ENCODE results near the gene ACAN.
A peak's percentile ranks its signal among the peaks of the same experiment; 100 is the strongest.

The ACAN gene

DNA sequence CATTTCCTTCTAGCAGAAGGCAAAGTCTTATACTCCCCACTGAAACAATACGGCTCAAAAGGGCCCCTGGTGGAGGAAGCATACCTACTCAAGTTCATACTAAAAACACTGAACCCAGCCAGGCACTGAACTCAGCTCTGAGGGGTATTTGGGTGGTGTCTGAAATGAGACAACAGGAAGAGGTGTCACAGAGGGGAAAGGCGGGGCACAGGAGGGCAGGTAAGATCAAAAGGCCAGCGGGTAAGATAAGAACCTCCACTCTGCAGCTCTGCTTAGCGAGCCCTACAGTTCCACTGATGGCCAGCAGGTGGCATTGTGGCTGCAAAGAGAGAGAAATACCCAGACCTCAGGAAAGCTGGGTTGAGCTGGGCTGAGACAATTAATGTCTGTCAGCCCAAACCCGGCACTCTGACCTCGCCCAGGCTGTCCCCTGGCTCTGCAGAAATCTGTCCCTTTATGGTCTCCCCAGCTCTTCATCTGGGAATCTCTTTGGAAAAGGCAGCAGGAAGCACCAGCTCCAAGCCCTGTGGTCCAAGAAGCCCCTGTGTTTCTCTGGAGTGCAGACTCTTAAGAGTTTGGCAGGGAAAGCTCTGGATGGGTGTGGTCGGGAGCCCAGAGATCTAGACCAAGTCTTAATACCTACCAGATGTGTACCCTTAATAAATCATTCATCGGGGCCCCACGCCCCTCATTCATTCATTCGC, 101.5 kb downstream of the ACAN start:
- peak; percentile 94 for DNase-seq

GRCh38 chr15:88905576-88905975, 102.3 kb downstream of the ACAN start:
- no peak for DNase-seq

DNA sequence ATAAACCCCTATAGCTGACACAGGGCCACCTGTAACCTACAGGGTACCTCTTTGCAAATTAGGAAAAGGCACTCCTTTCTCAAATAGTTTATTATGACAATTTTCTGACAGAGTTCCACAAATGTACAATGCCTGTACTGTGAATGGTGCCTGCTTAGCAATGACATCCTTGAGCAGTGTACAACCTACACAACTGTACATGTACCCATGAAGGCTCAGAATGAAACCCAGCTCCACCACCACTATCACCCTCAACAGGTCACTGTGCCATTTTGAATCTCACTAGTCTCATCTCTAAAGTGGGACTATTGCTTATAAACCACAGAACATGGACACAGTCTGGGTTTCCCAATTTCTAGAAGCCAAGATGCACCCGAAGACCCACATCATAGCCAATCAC, 102.9 kb downstream of the ACAN start:
- DNase-seq = no peak

- DNase-seq = no peak
These were observed 103.3 kb downstream of the ACAN start for GRCh38 chr15:88906551-88906950.

GRCh38 chr15:88907111-88907510, 103.9 kb downstream of the ACAN start:
- no peak for DNase-seq

GRCh38 chr15:88908123-88908522, 104.9 kb downstream of the ACAN start:
- DNase-seq = no peak

DNA sequence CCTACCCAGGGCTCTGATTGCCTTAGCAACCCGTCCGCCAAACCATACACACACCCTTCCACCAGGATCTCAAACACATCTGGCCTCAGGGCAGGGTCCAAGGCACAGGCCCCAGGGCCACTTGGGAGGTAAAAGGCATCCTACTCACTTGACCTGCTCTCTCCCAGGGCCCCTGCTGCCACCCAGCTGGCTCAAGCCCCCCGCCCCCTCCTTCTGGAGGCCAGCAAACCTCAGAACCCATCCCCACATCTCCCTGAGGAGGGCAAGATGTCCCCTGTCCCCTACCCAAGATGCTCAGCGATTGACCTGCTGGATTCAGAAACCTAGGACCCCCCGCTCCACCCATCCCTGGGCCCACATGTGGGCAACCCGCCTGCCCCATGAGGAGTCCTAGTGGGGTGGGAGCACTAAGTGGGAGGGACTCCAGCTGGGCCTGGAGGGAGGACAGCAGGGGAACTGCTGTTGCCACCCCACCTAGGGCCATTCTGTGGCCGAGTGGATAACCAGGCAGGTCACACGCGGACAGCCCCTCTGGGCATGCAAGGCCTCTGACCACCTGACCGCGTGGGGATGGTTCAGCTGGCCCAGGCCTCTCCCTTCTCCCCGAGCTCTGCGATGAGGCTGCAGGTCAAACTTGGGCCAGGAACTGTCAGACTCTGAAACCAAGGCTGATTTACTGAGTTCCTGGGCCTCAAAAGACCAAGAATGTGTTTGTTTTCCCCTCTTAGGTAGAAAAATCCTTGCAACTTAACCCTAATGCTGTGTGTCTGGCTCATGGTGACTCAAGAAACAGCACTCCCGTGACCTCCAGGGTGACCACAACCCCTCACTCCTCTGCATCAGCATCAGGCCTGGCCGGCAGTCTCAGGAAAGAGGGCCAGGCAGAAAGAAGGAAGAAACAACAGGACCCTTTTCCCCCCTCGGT, 105.7 kb downstream of the ACAN start:
- no peak for DNase-seq

GRCh38 chr15:88909956-88910831, 107.0 kb downstream of the ACAN start:
- DNase-seq = no peak

DNA sequence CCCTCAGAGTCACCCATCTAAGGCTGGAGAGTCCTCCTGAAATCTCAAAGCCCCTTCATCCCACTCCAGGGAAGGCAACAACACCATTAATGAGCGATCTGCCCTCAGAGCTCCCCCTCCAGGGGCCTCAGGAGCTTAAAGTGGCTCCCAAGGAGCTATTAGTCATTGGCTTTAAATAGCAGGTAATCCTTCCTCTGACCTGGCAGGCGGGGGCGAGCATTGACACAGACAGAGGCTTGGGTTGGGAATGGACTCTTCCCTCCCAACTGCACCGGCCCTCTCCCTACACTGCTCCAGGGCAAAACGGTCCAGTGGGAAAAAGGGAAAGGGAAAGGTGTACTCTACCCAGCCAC, 108.5 kb downstream of the ACAN start:
- DNase-seq = no peak

- no peak for DNase-seq
These were observed 109.3 kb downstream of the ACAN start for GRCh38 chr15:88912500-88912921.

DNA sequence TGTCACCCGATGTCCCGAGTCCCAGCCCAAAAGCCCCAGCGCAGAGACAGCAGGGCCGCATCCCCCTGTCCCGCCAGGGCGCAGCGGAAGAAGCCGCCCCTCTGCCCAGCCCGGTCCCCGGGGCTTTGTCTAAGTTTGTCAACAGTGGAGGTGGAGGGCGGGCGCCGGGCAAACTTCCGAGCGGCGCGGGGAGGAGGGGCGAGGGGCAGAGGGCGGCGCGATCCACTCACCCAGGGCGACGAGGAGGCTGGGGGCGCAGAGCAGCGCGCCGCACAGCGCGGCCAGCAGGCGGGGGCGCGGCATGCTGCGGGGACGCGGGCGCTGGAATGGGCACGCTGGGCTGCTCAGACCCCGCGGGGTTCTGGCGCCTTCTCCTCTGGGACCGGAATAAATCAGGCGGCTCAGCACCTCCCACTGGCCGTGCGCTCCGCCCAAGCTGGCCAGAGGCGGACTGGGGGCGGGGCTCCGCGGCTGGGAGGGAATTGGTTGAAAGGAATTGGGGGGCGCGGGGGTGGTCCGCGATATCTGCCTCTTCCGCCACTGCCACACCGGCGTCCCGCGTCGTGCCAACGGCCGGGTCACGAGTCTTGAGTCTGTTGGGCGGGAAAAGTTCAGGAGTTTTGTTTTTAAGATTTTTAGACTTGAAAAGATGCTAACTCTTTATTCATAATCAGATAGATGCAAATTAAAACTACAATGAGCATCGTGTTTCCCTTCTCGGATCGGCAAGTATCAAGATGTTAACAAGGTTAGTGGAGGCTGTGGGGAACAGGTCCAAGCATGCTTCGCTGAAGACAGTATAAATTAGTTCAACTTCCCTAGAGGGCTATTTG, 110.0 kb downstream of the ACAN start, which contains the start of gene MFGE8:
Gene MFGE8, minus strand, starts transcription at position 363 of the 833 bp plus-strand sequence. Its CDS starts 60 bp downstream, at position 303.
- peak; percentile 71 for DNase-seq

- DNase-seq = no peak
These were observed 110.6 kb downstream of the ACAN start for GRCh38 chr15:88913850-88914169.

- no peak for DNase-seq
These were observed 112.1 kb downstream of the ACAN start for GRCh38 chr15:88915354-88915753.

DNA sequence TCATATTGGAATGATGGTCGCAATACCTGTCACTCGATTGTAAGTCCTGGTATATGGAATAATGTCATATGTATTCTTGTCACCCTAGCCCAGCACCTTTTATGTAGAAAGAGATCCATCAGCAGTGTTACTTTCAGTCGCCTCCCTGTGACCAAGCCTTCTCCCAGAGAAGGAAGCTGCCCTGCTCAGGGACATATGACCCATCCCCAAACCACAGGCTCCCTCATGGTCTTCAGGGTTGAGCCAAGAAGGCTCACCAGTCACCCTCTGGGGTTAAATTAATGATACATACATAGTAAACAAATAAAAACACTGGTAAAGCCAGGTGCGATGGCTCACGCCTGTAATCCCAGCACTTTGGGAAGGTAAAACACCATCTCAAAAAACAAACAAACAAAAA, 114.5 kb downstream of the ACAN start:
- no peak for DNase-seq

GRCh38 chr15:88918738-88919137, 115.5 kb downstream of the ACAN start:
- DNase-seq = peak; percentile 74

GRCh38 chr15:88920186-88920891, 117.1 kb downstream of the ACAN start:
- no peak for DNase-seq

DNA sequence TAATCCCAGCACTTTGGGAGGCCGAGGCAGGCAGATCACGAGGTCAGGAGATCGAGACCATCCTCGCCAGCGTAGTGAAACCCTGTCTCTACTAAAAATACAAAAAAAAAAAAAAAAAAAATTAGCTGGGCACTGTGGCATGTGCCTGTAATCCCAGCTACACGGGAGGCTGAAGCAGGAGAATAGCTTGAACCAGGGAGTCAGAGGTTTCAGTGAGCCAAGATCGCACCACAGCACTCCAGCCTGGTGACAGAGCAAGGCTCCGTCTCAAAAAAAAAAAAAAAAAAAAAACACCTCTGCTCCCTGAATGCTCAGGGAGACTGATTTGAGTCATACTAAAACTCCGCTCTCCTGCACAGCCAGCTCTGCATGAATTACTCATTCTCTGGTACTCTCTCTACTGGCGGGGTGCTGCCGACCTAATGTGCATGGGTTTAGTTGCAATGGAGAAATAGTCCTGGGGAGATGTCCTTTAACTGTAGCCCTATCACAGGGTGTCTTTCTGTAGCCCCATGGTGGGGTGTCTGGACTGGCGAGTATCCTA, 117.7 kb downstream of the ACAN start:
- peak; percentile 65 for DNase-seq

Data from activated CD4-positive, alpha-beta T cell treated with anti-CD3 and anti-CD28 coated beads for 48 hours (primary cell).